Measurements from ENCODE around the gene LIMCH1. TPM values are rescaled to one million over a fixed set of nuclear protein-coding genes. Genes with fewer than 3 reads are reported as not detected.
"Not testable (repeated sequence)": the region's sequence is repeated elsewhere in the genome, so short reads cannot be mapped to it uniquely, and the experiment has no call there.

The LIMCH1 gene
- polyA plus RNA-seq, 3 donors from 2014 or later, result not detected

DNA sequence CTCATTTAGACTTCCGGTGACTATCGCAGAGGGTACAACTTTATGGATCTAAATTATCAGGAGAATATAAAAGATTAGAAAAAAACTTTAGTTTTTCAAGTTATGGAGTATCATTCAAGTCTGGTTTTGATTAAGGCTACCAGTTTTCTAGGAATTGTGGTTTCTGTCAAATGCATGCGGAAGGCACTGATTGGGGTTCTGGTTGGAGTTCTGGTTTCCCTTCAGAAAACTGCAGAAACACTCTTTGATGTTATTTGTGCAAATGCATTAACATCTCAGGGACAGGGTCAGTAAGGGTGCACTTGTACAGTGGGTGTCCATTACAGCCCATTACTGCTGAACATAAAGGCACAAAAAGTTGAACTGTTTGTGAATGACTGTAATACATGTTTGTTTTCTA lies 100.2 kb downstream of the LIMCH1 start:
- Mint-ChIP-seq H3K9me3 (no peaks in the 10 kb centered on the region), H3K36me3 (no peaks in the 10 kb centered on the region), H3K27me3 (ENCODE audit: low read depth in 3 of 3) (peaks cover 0 to 5% (median 5%) of the 10 kb centered on the region in 3 donors), H3K27ac (no peak overlapping the region), H3K4me3 (no peak overlapping the region), H3K4me1 (no peaks in the 10 kb centered on the region)
- DNase-seq, result no peak

DNA sequence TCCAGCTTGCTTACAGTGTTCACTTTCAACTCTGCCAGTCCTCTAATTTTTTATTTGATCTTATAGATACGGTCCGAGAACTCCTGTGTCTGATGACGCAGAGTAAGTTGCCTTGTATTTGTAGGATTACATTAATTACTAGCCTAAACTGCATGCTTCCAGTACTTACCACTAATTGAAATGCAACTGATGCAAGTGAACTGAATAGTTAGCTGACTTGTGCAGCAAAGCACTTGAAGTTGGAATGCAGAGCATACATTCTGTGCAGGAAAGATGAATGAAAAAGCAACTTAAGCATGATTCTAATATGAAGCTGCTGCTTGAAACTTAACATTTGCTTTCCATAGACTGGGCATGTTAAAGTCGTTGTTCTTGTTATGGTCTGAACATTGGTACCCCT lies 100.9 kb downstream of the LIMCH1 start:
- H3K9me3 Mint-ChIP-seq, result no peaks in the 10 kb centered on the region

GRCh38 chr4:41639291-41639690 lies 101.3 kb downstream of the LIMCH1 start:
- no peaks in the 10 kb centered on the region for H3K9me3 Mint-ChIP-seq
- H3K27me3 Mint-ChIP-seq (ENCODE audit: low read depth in 3 of 3), result peaks cover 0 to 5% (median 5%) of the 10 kb centered on the region in 3 donors
- no peaks in the 10 kb centered on the region for H3K4me1 Mint-ChIP-seq
- no peak for DNase-seq
- no peaks in the 10 kb centered on the region for H3K36me3 Mint-ChIP-seq
- H3K27ac Mint-ChIP-seq, result no peak overlapping the region
- no peak overlapping the region for H3K4me3 Mint-ChIP-seq

More for the DNA sequence above, 100.9 kb downstream of the LIMCH1 start:
- H3K27ac Mint-ChIP-seq, result no peak overlapping the region
- DNase-seq, result no peak
- peaks cover 0 to 5% (median 5%) of the 10 kb centered on the region in 3 donors for H3K27me3 Mint-ChIP-seq (ENCODE audit: low read depth in 3 of 3)
- H3K4me1 Mint-ChIP-seq, result no peaks in the 10 kb centered on the region
- no peak overlapping the region for H3K4me3 Mint-ChIP-seq
- H3K36me3 Mint-ChIP-seq, result no peaks in the 10 kb centered on the region

- no peak for DNase-seq
- H3K36me3 Mint-ChIP-seq, result no peaks in the 10 kb centered on the region
- H3K4me1 Mint-ChIP-seq, result no peaks in the 10 kb centered on the region
- peaks cover 0 to 4% (median 0%) of the 10 kb centered on the region in 6 donors for H3K9me3 Mint-ChIP-seq
- H3K27ac Mint-ChIP-seq, result no peak overlapping the region
- peaks cover 4 to 8% (median 5%) of the 10 kb centered on the region in 3 donors for H3K27me3 Mint-ChIP-seq (ENCODE audit: low read depth in 3 of 3)
- H3K4me3 Mint-ChIP-seq, result no peak overlapping the region
Measured at GRCh38 chr4:41640906-41641305, 102.9 kb downstream of the LIMCH1 start.

- H3K9me3 Mint-ChIP-seq; H3K27ac Mint-ChIP-seq; H3K4me1 Mint-ChIP-seq; DNase-seq; H3K4me3 Mint-ChIP-seq; H3K27me3 Mint-ChIP-seq (ENCODE audit: low read depth in 3 of 3); H3K36me3 Mint-ChIP-seq: not testable (repeated sequence)
Measured at GRCh38 chr4:41642746-41643145, 104.8 kb downstream of the LIMCH1 start.

DNA sequence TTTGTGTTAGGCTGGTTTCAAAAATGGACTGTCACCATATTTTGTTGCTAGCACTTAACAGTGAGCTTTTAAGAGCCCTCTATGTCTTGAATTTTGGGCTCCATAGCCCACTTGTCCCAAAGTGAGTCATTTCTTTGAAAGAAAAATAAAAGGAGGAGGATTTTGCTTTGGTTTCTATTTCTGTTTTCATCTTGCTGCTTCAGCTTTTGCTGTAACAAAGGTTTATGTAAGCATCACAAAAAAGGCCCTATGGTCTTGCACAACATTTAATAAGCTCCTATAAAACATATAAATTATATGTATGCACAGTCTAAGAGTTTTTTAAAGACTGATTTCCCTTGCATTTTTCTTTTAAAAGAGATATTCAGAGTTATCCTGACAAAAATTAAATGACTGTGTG lies 105.4 kb downstream of the LIMCH1 start:
- no peak overlapping the region for H3K4me3 Mint-ChIP-seq
- no peaks in the 10 kb centered on the region for H3K4me1 Mint-ChIP-seq
- DNase-seq, result no peak
- peaks cover 4 to 8% (median 7%) of the 10 kb centered on the region in 3 donors for H3K27me3 Mint-ChIP-seq (ENCODE audit: low read depth in 3 of 3)
- no peak overlapping the region for H3K27ac Mint-ChIP-seq
- no peaks in the 10 kb centered on the region for H3K36me3 Mint-ChIP-seq
- peaks cover 0 to 8% (median 0%) of the 10 kb centered on the region in 6 donors for H3K9me3 Mint-ChIP-seq

- Mint-ChIP-seq H3K4me3 (no peak overlapping the region), H3K9me3 (peaks cover 0 to 8% (median 0%) of the 10 kb centered on the region in 6 donors), H3K27me3 (ENCODE audit: low read depth in 3 of 3) (peaks cover 4 to 7% (median 7%) of the 10 kb centered on the region in 3 donors), H3K36me3 (no peaks in the 10 kb centered on the region), H3K27ac (no peak overlapping the region), H3K4me1 (no peaks in the 10 kb centered on the region)
- no peak for DNase-seq
Measured at GRCh38 chr4:41644288-41644914, 106.4 kb downstream of the LIMCH1 start.

DNA sequence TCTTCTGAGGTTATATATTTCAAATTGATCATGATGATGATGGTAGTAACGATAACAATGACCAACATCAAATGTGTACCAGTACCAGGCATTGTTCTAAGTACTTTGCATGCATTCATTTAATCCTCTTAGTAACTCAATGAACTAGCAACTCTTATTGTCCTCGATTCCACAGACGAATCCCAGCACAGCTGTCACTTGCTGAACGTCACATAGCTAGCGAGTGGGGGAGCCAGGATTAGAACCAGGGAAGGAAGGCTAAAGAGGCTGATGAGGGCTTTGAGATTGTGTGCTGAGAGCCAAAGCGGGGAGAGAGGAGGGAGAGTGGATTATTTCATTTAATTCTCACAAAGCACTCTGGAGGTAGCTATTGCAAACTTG lies 106.9 kb downstream of the LIMCH1 start:
- no peak for DNase-seq
- H3K4me1 Mint-ChIP-seq, result no peaks in the 10 kb centered on the region
- H3K4me3 Mint-ChIP-seq, result no peak overlapping the region
- H3K36me3 Mint-ChIP-seq, result no peaks in the 10 kb centered on the region
- peaks cover 4 to 7% (median 5%) of the 10 kb centered on the region in 3 donors for H3K27me3 Mint-ChIP-seq (ENCODE audit: low read depth in 3 of 3)
- no peak overlapping the region for H3K27ac Mint-ChIP-seq
- H3K9me3 Mint-ChIP-seq, result peaks cover 0 to 8% (median 0%) of the 10 kb centered on the region in 6 donors

DNA sequence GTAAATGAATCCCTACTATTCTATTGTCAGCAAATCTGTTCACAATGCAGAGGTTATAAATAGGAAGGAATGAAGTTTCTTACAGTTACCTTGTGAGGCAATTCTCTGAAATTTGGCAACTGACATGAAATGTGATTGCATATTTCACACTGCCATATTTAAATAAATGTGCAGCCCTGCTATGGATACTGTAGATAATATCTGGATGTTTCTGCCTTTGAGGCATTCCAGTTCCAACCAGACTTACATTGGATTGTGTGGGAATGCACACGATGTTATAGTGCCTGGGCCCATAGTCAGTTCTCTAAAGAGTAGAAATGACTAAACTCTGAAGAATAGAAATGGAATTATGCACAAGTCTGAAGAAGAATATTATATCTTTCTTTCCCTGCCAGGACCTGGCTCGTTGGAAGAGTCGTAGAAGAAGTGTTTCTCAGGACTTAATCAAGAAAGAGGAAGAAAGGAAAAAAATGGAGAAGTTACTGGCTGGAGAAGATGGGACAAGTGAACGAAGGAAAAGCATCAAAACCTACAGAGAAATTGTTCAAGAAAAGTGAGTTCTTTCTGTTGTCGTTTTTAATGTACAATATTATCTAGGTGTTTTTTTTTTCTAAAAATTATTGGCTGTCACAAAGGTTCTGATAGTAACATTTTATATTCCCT lies 107.9 kb downstream of the LIMCH1 start:
- no peak overlapping the region for H3K27ac Mint-ChIP-seq
- peaks cover 0 to 12% (median under 1%) of the 10 kb centered on the region in 6 donors for H3K9me3 Mint-ChIP-seq
- H3K27me3 Mint-ChIP-seq (ENCODE audit: low read depth in 3 of 3), result peaks cover 3 to 7% (median 7%) of the 10 kb centered on the region in 3 donors
- H3K4me3 Mint-ChIP-seq, result no peak overlapping the region
- H3K36me3 Mint-ChIP-seq, result no peaks in the 10 kb centered on the region
- H3K4me1 Mint-ChIP-seq, result no peaks in the 10 kb centered on the region
- DNase-seq, result no peak

- H3K4me3 Mint-ChIP-seq, result no peak overlapping the region
- no peaks in the 10 kb centered on the region for H3K36me3 Mint-ChIP-seq
- H3K9me3 Mint-ChIP-seq, result peaks cover 0 to 12% (median under 1%) of the 10 kb centered on the region in 6 donors
- H3K4me1 Mint-ChIP-seq, result no peaks in the 10 kb centered on the region
- no peak for DNase-seq
- H3K27me3 Mint-ChIP-seq (ENCODE audit: low read depth in 3 of 3), result peaks cover 3 to 7% (median 7%) of the 10 kb centered on the region in 3 donors
- H3K27ac Mint-ChIP-seq, result no peak overlapping the region
Measured at GRCh38 chr4:41646862-41647261, 108.9 kb downstream of the LIMCH1 start.

DNA sequence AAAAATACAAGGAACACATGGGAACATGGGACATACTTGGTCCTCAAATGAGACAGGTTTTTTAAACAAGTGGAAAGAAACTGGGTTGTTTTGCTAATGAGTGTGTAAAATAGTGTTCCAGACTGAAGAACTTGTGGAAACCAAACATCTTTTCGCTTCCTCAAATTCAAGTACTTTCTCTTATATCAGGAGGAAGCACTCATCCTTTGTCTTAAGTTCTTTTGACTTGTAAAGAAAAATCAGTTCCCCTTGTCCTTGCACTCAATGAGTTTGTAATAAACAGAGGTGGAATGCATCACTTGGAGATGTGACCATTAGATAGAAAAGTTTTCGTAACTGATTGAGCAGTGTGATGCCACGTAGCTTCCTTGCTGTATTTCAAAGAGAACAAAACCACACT lies 109.4 kb downstream of the LIMCH1 start:
- H3K4me3 Mint-ChIP-seq, result no peak overlapping the region
- H3K36me3 Mint-ChIP-seq, result no peaks in the 10 kb centered on the region
- H3K27ac Mint-ChIP-seq, result no peak overlapping the region
- DNase-seq, result no peak
- peaks cover 3 to 7% (median 7%) of the 10 kb centered on the region in 3 donors for H3K27me3 Mint-ChIP-seq (ENCODE audit: low read depth in 3 of 3)
- H3K4me1 Mint-ChIP-seq, result no peaks in the 10 kb centered on the region
- peaks cover 0 to 12% (median under 1%) of the 10 kb centered on the region in 6 donors for H3K9me3 Mint-ChIP-seq

DNA sequence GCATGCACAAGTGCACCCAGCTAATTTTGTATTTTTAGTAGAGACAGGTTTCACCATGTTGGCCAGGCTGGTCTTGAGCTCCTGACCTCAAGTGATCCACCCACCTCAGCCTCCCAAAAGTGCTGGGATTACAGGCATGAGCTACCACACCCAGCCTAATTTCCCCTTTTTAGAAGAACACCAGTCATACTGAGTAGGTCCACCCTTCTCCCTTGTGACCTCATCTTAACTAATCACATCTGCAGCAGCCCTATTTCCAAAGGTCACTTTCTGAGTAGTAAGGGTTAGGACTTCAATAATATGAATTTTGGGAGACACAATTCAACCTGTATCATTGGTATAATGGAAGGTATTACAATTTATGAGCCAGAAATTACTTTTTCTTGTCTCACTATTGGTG lies 113.2 kb downstream of the LIMCH1 start:
- not testable (repeated sequence) for H3K9me3 Mint-ChIP-seq; H3K27me3 Mint-ChIP-seq (ENCODE audit: low read depth in 3 of 3); DNase-seq; H3K4me3 Mint-ChIP-seq; H3K36me3 Mint-ChIP-seq; H3K27ac Mint-ChIP-seq; H3K4me1 Mint-ChIP-seq

DNA sequence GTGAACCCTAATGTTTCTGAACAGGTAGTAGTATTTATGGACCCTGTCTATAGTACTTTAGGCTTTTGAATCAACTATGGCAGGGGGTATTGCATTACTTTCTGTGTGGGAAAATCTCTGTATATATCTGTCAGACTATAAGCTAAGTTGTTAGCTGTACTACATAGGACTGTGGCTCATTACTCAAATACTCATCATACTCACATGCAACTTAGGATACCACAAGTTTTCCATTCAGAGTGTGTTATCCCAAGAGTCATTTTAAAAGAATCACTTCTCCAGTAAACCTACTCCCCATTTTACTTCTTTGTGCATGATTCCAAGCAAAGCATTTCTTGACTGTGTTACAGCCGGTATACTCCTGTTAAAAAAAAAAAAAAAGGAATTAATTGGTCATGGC lies 115.0 kb downstream of the LIMCH1 start:
- Mint-ChIP-seq H3K4me1 (no peaks in the 10 kb centered on the region), H3K4me3 (no peak overlapping the region), H3K9me3 (peaks cover 0 to 5% (median under 1%) of the 10 kb centered on the region in 6 donors), H3K27me3 (ENCODE audit: low read depth in 3 of 3) (peaks cover 0 to 3% (median 0%) of the 10 kb centered on the region in 3 donors), H3K36me3 (no peaks in the 10 kb centered on the region), H3K27ac (no peak overlapping the region)
- DNase-seq, result no peak

GRCh38 chr4:41653523-41653922 lies 115.6 kb downstream of the LIMCH1 start:
- no peaks in the 10 kb centered on the region for H3K4me1 Mint-ChIP-seq
- H3K27me3 Mint-ChIP-seq (ENCODE audit: low read depth in 3 of 3), result peaks cover 0 to 3% (median 0%) of the 10 kb centered on the region in 3 donors
- H3K27ac Mint-ChIP-seq, result no peak overlapping the region
- no peak overlapping the region for H3K4me3 Mint-ChIP-seq
- DNase-seq, result no peak
- H3K9me3 Mint-ChIP-seq, result peaks cover 0 to 5% (median under 1%) of the 10 kb centered on the region in 6 donors
- H3K36me3 Mint-ChIP-seq, result no peaks in the 10 kb centered on the region
